Measurements from ENCODE around the gene CIBAR2.

CIBAR2 gene

DNA sequence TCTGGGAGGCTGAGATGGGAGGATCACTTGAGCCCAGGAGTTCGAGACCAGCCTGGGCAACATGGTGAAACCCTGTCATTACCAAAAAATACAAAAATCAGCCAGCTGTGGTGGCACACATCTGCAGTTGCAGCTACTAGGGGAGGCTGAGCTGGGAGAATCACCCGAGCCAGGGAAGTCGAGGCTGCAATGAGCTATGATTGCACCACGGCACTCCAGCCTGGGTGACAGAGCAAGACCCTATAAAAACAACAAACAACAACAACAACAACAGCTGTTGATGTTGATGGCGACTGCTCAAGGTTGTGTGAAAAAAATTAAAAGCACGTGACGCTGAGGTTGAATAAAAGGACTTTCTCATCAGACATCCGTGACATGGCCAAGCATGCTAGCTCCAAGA, 40.8 kb upstream of the CIBAR2 start:
- Histone ChIP-seq H3K4ac (ENCODE audit: low read depth, low read length) (no peak overlapping the region), H3K9me3 (ENCODE audit: insufficient read depth, low read depth, low read length) (no peaks in the 10 kb centered on the region), H3K27ac (ENCODE audit: low read depth, low read length) (no peak overlapping the region), H3K27me3 (ENCODE audit: insufficient read depth, low read length) (no peaks in the 10 kb centered on the region), H2AFZ (ENCODE audit: insufficient read depth, low read length, poor library complexity) (no peak overlapping the region), H3K14ac (ENCODE audit: low read length) (no peak overlapping the region), H4K12ac (ENCODE audit: low read depth, low read length) (no peak overlapping the region), H3K79me1 (ENCODE audit: low read length) (peaks cover 3% of the 10 kb centered on the region), H2BK5ac (ENCODE audit: low read depth, low read length, poor library complexity) (no peak overlapping the region), H3K18ac (ENCODE audit: low read length) (no peak overlapping the region), H3K23ac (ENCODE audit: low read length) (no peak overlapping the region), H4K8ac (ENCODE audit: low read depth, low read length) (no peak overlapping the region), H3K9ac (ENCODE audit: low read length) (no peak overlapping the region), H2AK5ac (ENCODE audit: low read length) (no peak overlapping the region), H2BK120ac (ENCODE audit: insufficient read depth, low read length, poor library complexity) (no peak overlapping the region), H3K4me3 (ENCODE audit: low read depth, low read length) (no peak overlapping the region), H3K36me3 (ENCODE audit: control insufficient read depth in 1 of 2, insufficient read depth in 2 of 2, low read length in 2 of 2) (no peaks in the 10 kb centered on the region), H3K4me1 (ENCODE audit: control insufficient read depth in 1 of 2, insufficient read depth in 2 of 2, low read length in 2 of 2) (peaks cover 13 to 14% of the 10 kb centered on the region in 2 experiments), H2BK12ac (ENCODE audit: low read length) (no peak overlapping the region), H3K79me2 (ENCODE audit: control insufficient read depth, insufficient read depth, low read length, poor library complexity) (no peaks in the 10 kb centered on the region), H3K4me2 (ENCODE audit: low read length) (no peak overlapping the region), H4K91ac (ENCODE audit: low read depth, low read length) (no peak overlapping the region)
- no CpG with 5 or more reads among the region's 8 CpGs for WGBS (ENCODE audit: extremely low coverage, insufficient coverage, insufficient read length)
- DNase-seq: no peak

DNA sequence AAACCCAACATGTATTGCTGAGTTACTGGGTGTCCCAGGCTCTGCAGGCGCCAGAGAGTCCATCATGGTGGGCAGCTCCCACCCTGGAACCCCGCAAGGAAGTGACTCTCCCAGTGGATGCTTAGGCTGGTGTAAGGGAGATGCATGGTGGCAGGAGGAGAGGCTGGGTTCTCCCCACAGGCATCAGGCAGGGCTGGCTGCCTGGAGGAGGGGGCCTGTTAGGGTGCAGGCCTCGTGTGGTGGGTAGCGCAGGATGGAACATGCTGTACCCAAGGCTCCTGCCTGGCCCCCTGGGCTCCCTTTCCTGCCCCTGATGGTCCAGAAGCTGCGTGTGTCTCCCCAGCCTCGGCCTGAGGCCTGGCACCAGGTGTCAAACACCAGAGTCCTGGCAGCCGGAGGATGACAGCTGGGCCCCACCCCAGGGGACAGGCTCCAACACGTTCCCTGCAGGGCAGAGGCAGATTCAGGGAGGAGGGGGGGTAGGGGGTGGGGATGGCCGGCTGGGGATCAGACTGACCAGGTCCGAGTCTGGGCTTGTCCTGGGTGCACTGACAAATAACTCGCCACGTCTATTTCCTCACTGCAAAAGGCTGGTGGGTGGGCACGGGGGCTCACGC, 40.2 kb upstream of the CIBAR2 start:
- Histone ChIP-seq H3K9ac (ENCODE audit: low read length) (no peak overlapping the region), H2AK5ac (ENCODE audit: low read length) (peak overlapping the region; percentile 73), H4K8ac (ENCODE audit: low read depth, low read length) (peak overlapping the region; percentile 11), H3K27ac (ENCODE audit: low read depth, low read length) (no peak overlapping the region), H3K4me2 (ENCODE audit: low read length) (no peak overlapping the region), H2BK120ac (ENCODE audit: insufficient read depth, low read length, poor library complexity) (peak overlapping the region; percentile 8), H3K18ac (ENCODE audit: low read length) (no peak overlapping the region), H3K4me3 (ENCODE audit: low read depth, low read length) (no peak overlapping the region), H3K79me1 (ENCODE audit: low read length) (peaks cover 3% of the 10 kb centered on the region), H3K23ac (ENCODE audit: low read length) (no peak overlapping the region), H3K4ac (ENCODE audit: low read depth, low read length) (no peak overlapping the region), H4K91ac (ENCODE audit: low read depth, low read length) (peak overlapping the region; percentile 45), H2AFZ (ENCODE audit: insufficient read depth, low read length, poor library complexity) (no peak overlapping the region), H3K27me3 (ENCODE audit: insufficient read depth, low read length) (no peaks in the 10 kb centered on the region), H3K14ac (ENCODE audit: low read length) (no peak overlapping the region), H3K9me3 (ENCODE audit: insufficient read depth, low read depth, low read length) (no peaks in the 10 kb centered on the region), H3K36me3 (ENCODE audit: control insufficient read depth in 1 of 2, insufficient read depth in 2 of 2, low read length in 2 of 2) (no peaks in the 10 kb centered on the region), H2BK12ac (ENCODE audit: low read length) (peak overlapping the region; percentile 47), H3K4me1 (ENCODE audit: control insufficient read depth in 1 of 2, insufficient read depth in 2 of 2, low read length in 2 of 2) (peaks cover 10% of the 10 kb centered on the region in 2 experiments), H2BK5ac (ENCODE audit: low read depth, low read length, poor library complexity) (peak overlapping the region; percentile 14), H4K12ac (ENCODE audit: low read depth, low read length) (no peak overlapping the region), H3K79me2 (ENCODE audit: control insufficient read depth, insufficient read depth, low read length, poor library complexity) (no peaks in the 10 kb centered on the region)
- no CpG with 5 or more reads among the region's 14 CpGs for WGBS (ENCODE audit: extremely low coverage, insufficient coverage, insufficient read length)
- no peak for DNase-seq

DNA sequence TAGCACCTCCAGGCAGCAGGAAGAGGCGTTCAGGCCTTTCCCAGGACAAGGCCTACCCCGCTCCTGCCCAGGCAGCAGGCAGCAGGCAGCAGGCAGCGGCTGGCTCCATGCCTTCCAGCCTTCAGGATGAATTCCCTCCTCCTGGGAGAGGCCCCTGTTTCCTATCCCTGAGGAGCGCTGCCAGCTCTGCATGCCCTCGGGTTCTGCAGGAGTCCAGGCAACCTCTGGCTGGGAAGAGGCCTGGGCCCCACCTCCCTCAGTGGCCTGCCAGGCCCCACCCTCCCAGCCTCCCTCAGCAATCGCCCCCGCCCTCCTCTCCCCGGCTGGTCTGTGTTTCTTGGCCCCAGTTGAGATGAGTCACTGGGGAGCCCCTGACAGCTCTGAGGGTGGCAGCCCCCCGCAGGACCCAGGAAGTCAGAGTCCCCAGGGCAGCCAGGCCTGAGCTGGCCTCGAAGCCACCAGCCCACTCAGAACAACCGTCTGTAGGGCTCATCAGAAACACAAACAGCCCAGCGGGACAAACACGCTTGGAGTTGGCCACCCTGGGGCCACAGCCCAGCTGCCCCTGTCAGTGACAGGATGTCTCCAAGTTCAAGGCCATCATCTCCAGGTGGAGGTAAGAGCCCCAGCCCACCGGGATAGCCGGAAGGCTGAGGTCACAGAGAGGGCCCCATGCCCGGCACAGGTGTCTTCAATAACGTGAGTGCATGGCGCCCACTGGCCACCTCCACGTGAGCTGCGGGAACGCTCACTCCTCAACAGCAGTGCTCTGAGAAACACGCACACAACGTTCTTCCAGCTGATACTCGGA, 39.5 kb upstream of the CIBAR2 start:
- H3K79me1 ChIP-seq (ENCODE audit: low read length): peaks cover 3% of the 10 kb centered on the region
- H4K8ac ChIP-seq (ENCODE audit: low read depth, low read length): no peak overlapping the region
- no peak overlapping the region for H3K4ac ChIP-seq (ENCODE audit: low read depth, low read length)
- no peak overlapping the region for H3K14ac ChIP-seq (ENCODE audit: low read length)
- H2BK12ac ChIP-seq (ENCODE audit: low read length): no peak overlapping the region
- peak overlapping the region; percentile 73 for H2AK5ac ChIP-seq (ENCODE audit: low read length)
- no CpG with 5 or more reads among the region's 24 CpGs for WGBS (ENCODE audit: extremely low coverage, insufficient coverage, insufficient read length)
- H2BK5ac ChIP-seq (ENCODE audit: low read depth, low read length, poor library complexity): peak overlapping the region; percentile 14
- H3K9me3 ChIP-seq (ENCODE audit: insufficient read depth, low read depth, low read length): no peaks in the 10 kb centered on the region
- no peak overlapping the region for H3K9ac ChIP-seq (ENCODE audit: low read length)
- no peaks in the 10 kb centered on the region for H3K27me3 ChIP-seq (ENCODE audit: insufficient read depth, low read length)
- H3K4me1 ChIP-seq (ENCODE audit: control insufficient read depth in 1 of 2, insufficient read depth in 2 of 2, low read length in 2 of 2): peaks cover 13% of the 10 kb centered on the region in 2 experiments
- no peak overlapping the region for H3K27ac ChIP-seq (ENCODE audit: low read depth, low read length)
- H2BK120ac ChIP-seq (ENCODE audit: insufficient read depth, low read length, poor library complexity): no peak overlapping the region
- no peak overlapping the region for H3K18ac ChIP-seq (ENCODE audit: low read length)
- no peak overlapping the region for H3K23ac ChIP-seq (ENCODE audit: low read length)
- no peak overlapping the region for H3K4me2 ChIP-seq (ENCODE audit: low read length)
- no peak overlapping the region for H2AFZ ChIP-seq (ENCODE audit: insufficient read depth, low read length, poor library complexity)
- H4K12ac ChIP-seq (ENCODE audit: low read depth, low read length): no peak overlapping the region
- H3K36me3 ChIP-seq (ENCODE audit: control insufficient read depth in 1 of 2, insufficient read depth in 2 of 2, low read length in 2 of 2): no peaks in the 10 kb centered on the region
- H3K79me2 ChIP-seq (ENCODE audit: control insufficient read depth, insufficient read depth, low read length, poor library complexity): no peaks in the 10 kb centered on the region
- peak overlapping the region; percentile 45 for H4K91ac ChIP-seq (ENCODE audit: low read depth, low read length)
- no peak for DNase-seq
- no peak overlapping the region for H3K4me3 ChIP-seq (ENCODE audit: low read depth, low read length)

DNA sequence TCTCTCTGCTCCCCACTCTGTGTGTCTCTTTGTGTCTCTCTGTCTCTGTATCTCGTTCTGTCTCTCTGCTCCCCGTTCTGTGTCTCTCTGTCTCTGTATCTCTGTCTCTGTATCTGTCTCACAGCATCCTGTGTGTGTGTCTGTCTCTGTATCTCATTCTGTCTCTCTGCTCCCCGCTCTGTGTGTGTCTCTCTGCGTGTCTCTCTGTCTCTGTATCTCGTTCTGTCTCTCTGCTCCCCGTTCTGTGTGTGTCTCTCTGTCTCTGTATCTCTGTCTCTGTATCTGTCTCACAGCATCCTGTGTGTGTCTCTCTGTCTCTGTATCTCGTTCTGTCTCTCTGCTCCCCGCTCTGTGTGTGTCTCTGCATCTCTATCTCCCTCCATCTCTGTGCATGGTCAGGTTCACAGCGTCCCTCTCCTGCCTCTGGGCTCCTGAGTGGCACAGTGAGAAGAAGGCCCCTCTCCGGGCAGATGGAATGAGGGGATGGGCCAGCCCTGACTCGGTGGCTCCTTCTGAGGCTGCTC, 38.9 kb upstream of the CIBAR2 start:
- Histone ChIP-seq H4K8ac (ENCODE audit: low read depth, low read length) (no peak overlapping the region), H3K14ac (ENCODE audit: low read length) (no peak overlapping the region), H3K79me1 (ENCODE audit: low read length) (peaks cover 3% of the 10 kb centered on the region), H2BK120ac (ENCODE audit: insufficient read depth, low read length, poor library complexity) (no peak overlapping the region), H3K4ac (ENCODE audit: low read depth, low read length) (no peak overlapping the region), H3K27ac (ENCODE audit: low read depth, low read length) (no peak overlapping the region), H4K12ac (ENCODE audit: low read depth, low read length) (no peak overlapping the region), H2AFZ (ENCODE audit: insufficient read depth, low read length, poor library complexity) (no peak overlapping the region), H3K18ac (ENCODE audit: low read length) (no peak overlapping the region), H3K4me1 (ENCODE audit: control insufficient read depth in 1 of 2, insufficient read depth in 2 of 2, low read length in 2 of 2) (peaks cover 16% of the 10 kb centered on the region in 2 experiments), H3K23ac (ENCODE audit: low read length) (no peak overlapping the region), H4K91ac (ENCODE audit: low read depth, low read length) (no peak overlapping the region), H3K36me3 (ENCODE audit: control insufficient read depth in 1 of 2, insufficient read depth in 2 of 2, low read length in 2 of 2) (no peaks in the 10 kb centered on the region), H2BK5ac (ENCODE audit: low read depth, low read length, poor library complexity) (no peak overlapping the region), H3K79me2 (ENCODE audit: control insufficient read depth, insufficient read depth, low read length, poor library complexity) (no peaks in the 10 kb centered on the region), H2BK12ac (ENCODE audit: low read length) (no peak overlapping the region), H3K9me3 (ENCODE audit: insufficient read depth, low read depth, low read length) (no peaks in the 10 kb centered on the region), H3K27me3 (ENCODE audit: insufficient read depth, low read length) (no peaks in the 10 kb centered on the region), H3K4me3 (ENCODE audit: low read depth, low read length) (no peak overlapping the region), H3K9ac (ENCODE audit: low read length) (no peak overlapping the region), H2AK5ac (ENCODE audit: low read length) (no peak overlapping the region), H3K4me2 (ENCODE audit: low read length) (no peak overlapping the region)
- DNase-seq: no peak
- no CpG with 5 or more reads among the region's 11 CpGs for WGBS (ENCODE audit: extremely low coverage, insufficient coverage, insufficient read length)

All from trophoblast cell (in vitro differentiated cells and primary cell).